Neural cell (in vitro differentiated cells): ENCODE results near the gene KCTD16. TPM values are rescaled to one million over a fixed set of nuclear protein-coding genes. Genes with fewer than 3 reads are reported as not detected.

Experiments
- H2AFZ ChIP-seq: fragments of 200-600, 300-800 bp; sonication (generic), shearing (Covaris generic); 2 replicates; pipeline ENCODE4 v1.6.0; 2014; ENCODE audit warnings: low read depth, mild to moderate bottlenecking, antibody characterized with exemption, low read length, moderate library complexity
- H3F3A ChIP-seq: fragments of 200-600 bp; shearing (Covaris generic); 2 replicates; pipeline ENCODE4 v1.6.1; 2016; ENCODE audit warnings: mild to moderate bottlenecking, moderate library complexity, mixed read lengths, antibody characterized with exemption, low read length; ENCODE audit not compliant: insufficient read depth, poor library complexity, severe bottlenecking
- H3K27ac ChIP-seq: fragments of 200-600, 300-800 bp; sonication (generic), shearing (Covaris generic); 2 replicates; pipeline ENCODE4 v1.5.1; 2014; ENCODE audit warnings: mild to moderate bottlenecking, low read length, moderate library complexity
- H3K27me3 ChIP-seq: fragments of 300-800, 200-600 bp; sonication (generic), shearing (Covaris generic); 2 replicates; pipeline ENCODE4 v1.6.0; 2014; ENCODE audit warnings: mild to moderate bottlenecking, low read depth, low read length, moderate library complexity; ENCODE audit not compliant: insufficient read depth
- H3K36me3 ChIP-seq: fragments of 300-800, 200-600 bp; sonication (generic), shearing (Covaris generic); 2 replicates; pipeline ENCODE4 v1.5.1; 2014; ENCODE audit warnings: mild to moderate bottlenecking, antibody characterized with exemption, low read length, moderate library complexity; ENCODE audit not compliant: insufficient read depth
- H3K4me2 ChIP-seq: fragments of 300-800, 200-600 bp; sonication (generic), shearing (Covaris generic); 2 replicates; pipeline ENCODE4 v1.6.0; 2014; ENCODE audit warnings: mild to moderate bottlenecking, low read length
- H3K4me3 ChIP-seq: fragments of 300-800, 200-600 bp; sonication (generic), shearing (Covaris generic); 2 replicates; pipeline ENCODE4 v1.5.1; 2014; ENCODE audit warnings: mild to moderate bottlenecking, low read length, moderate library complexity
- H3K79me2 ChIP-seq: fragments of 200-600 bp; shearing (Covaris generic); replicated peaks from 2 replicates; pipeline ENCODE4 v1.6.0; 2014; ENCODE audit warnings: mild to moderate bottlenecking, low read length, moderate library complexity; ENCODE audit not compliant: insufficient read depth
- H3K9ac ChIP-seq: fragments of 300-800, 200-600 bp; sonication (generic), shearing (Covaris generic); 2 replicates; pipeline ENCODE4 v1.6.1; 2016; ENCODE audit warnings: mild to moderate bottlenecking, low read length, mixed read lengths
- H3K9me2 ChIP-seq: fragments of 200-600 bp; shearing (Covaris generic); 2 replicates; pipeline ENCODE4 v1.6.1; 2016; ENCODE audit warnings: mild to moderate bottlenecking, low read length, mixed read lengths; ENCODE audit not compliant: insufficient read depth
- H3K9me3 ChIP-seq: fragments of 200-600, 300-800 bp; sonication (generic), shearing (Covaris generic); 2 replicates; pipeline ENCODE4 v1.6.1; 2016; ENCODE audit warnings: mild to moderate bottlenecking, mixed run types, low read length, moderate library complexity, mixed read lengths
- H4K20me1 ChIP-seq: fragments of 200-600 bp; shearing (Covaris generic); 2 replicates; pipeline ENCODE4 v1.6.1; 2016; ENCODE audit warnings: mild to moderate bottlenecking, mixed run types; ENCODE audit not compliant: insufficient read depth
- EP300 ChIP-seq: fragments of 450-650 bp; conservative IDR thresholded peaks from 2 replicates; pipeline ENCODE4 v1.6.1; 2014; ENCODE audit warnings: antibody characterized with exemption, mild to moderate bottlenecking, moderate library complexity; ENCODE audit not compliant: poor library complexity, severe bottlenecking
- EZH2 ChIP-seq: fragments of 200-600, 300-800 bp; shearing (Covaris generic), sonication (generic); IDR thresholded peaks from 2 replicates; pipeline ENCODE4 v1.6.1; 2014; ENCODE audit warnings: antibody characterized with exemption, low read length, borderline replicate concordance, mild to moderate bottlenecking; ENCODE audit not compliant: insufficient read depth, poor library complexity, severe bottlenecking
- MXI1 ChIP-seq: fragments of 450-650 bp; conservative IDR thresholded peaks from 2 replicates; pipeline ENCODE4 v1.6.1; 2014; ENCODE audit warnings: antibody characterized with exemption, mild to moderate bottlenecking; ENCODE audit not compliant: poor library complexity, severe bottlenecking
- POLR2AphosphoS5 ChIP-seq: IDR thresholded peaks from 2 replicates; pipeline ENCODE4 v1.6.1; 2012
- RAD21 ChIP-seq: fragments of 450-650 bp; conservative IDR thresholded peaks from 2 replicates; pipeline ENCODE4 v1.6.1; 2014; ENCODE audit warnings: antibody characterized with exemption, mild to moderate bottlenecking, moderate library complexity
- SMC3 ChIP-seq: fragments of 450-650 bp; conservative IDR thresholded peaks from 2 replicates; pipeline ENCODE4 v1.6.1; 2014; ENCODE audit warnings: antibody characterized with exemption, mild to moderate bottlenecking, moderate library complexity; ENCODE audit not compliant: poor library complexity
- TAF1 ChIP-seq: IDR thresholded peaks from 2 replicates; pipeline ENCODE4 v1.6.1; 2012; ENCODE audit warnings: low read depth
- polyA plus RNA-seq: library from polyadenylated mRNA; depleted of rRNA; stranded (reverse); fragments of >200 nt; gene quantifications from 2 replicates; pipeline ENCODE4 v1.2.3, GENCODE V29; 2014
- TF ChIP-seq, protein P1 (sequence below): fragments of 450-650 bp; IDR thresholded peaks from 2 replicates; pipeline ENCODE4 v1.5.1; 2014; ENCODE audit warnings: antibody characterized with exemption, mild to moderate bottlenecking, moderate library complexity; ENCODE audit not compliant: poor library complexity, severe bottlenecking
- TF ChIP-seq, protein P2 (sequence below): IDR thresholded peaks from 2 replicates; pipeline ENCODE4 v1.6.1; 2012; ENCODE audit warnings: borderline replicate concordance

The KCTD16 gene
- polyA plus RNA-seq, 1 donor from 2014 or later, result 7.1 TPM

DNA sequence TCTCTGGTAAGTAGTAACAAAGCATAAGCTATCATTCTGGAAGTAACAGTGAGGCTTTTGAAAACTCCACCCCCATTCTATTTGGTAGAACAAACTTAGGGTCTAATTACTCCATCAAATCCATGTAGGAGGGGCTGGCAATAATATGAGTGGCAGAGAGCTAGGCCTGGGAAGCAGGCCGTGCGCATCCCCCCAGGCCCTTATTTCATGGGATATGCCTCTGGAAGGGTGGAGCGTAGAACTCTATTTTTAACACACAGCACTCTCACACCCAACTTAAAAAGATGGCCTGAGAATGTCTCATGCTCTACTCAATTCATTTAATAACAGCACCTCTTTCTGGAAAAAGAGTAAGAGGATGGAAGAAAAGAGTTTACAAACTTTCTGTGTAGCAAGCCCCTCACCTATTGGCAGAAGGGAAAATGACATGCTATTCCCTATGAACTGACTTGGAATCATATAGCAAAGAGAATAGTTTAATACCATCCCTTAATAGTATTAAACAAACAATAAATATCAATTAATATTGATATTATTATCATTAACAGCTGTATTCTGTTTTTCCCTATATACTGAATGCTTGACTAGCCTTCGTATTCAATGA lies 233.2 kb downstream of the KCTD16 start:
- Histone ChIP-seq H3K9me3 (no peaks in the 10 kb centered on the region), H3K79me2 (no peaks in the 10 kb centered on the region), H2AFZ (no peak overlapping the region), H3K4me3 (no peak overlapping the region), H3K9ac (no peak overlapping the region), H3K4me2 (no peak overlapping the region), H3K27me3 (no peaks in the 10 kb centered on the region), H4K20me1 (no peaks in the 10 kb centered on the region), H3F3A (no peaks in the 10 kb centered on the region), H3K36me3 (no peaks in the 10 kb centered on the region), H3K27ac (no peak overlapping the region), H3K9me2 (no peaks in the 10 kb centered on the region)
- TF ChIP-seq TAF1 (no peak), MXI1 (no peak), EP300 (no peak)
- TF ChIP-seq, protein P1, sequence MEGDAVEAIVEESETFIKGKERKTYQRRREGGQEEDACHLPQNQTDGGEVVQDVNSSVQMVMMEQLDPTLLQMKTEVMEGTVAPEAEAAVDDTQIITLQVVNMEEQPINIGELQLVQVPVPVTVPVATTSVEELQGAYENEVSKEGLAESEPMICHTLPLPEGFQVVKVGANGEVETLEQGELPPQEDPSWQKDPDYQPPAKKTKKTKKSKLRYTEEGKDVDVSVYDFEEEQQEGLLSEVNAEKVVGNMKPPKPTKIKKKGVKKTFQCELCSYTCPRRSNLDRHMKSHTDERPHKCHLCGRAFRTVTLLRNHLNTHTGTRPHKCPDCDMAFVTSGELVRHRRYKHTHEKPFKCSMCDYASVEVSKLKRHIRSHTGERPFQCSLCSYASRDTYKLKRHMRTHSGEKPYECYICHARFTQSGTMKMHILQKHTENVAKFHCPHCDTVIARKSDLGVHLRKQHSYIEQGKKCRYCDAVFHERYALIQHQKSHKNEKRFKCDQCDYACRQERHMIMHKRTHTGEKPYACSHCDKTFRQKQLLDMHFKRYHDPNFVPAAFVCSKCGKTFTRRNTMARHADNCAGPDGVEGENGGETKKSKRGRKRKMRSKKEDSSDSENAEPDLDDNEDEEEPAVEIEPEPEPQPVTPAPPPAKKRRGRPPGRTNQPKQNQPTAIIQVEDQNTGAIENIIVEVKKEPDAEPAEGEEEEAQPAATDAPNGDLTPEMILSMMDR, result no peak

DNA sequence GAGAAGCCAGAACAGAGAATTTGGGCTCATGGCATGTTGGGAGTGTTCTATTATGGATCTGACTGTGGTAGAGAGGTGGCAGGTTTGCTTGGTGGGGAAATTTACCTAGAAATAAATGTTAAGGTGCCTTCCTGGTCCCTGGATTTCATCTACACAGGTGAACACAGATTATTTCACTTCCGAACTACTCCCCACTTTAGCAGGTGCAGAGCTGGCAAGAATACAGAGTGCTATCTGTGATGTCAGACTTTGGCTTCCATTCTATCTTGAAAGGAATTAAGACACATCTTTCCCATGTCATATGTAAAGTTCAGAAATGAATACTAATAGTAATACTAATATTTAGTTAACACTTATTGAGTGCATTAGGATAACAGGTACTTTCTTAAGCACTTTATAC lies 234.0 kb downstream of the KCTD16 start:
- no peaks in the 10 kb centered on the region for H3K9me3 ChIP-seq
- H3K79me2 ChIP-seq, result no peaks in the 10 kb centered on the region
- H4K20me1 ChIP-seq, result no peaks in the 10 kb centered on the region
- H3K9me2 ChIP-seq, result no peaks in the 10 kb centered on the region
- H3K4me3 ChIP-seq, result no peak overlapping the region
- TF ChIP-seq SMC3 (no peak), EP300 (no peak), EZH2 (no peak), POLR2AphosphoS5 (no peak), MXI1 (no peak), TAF1 (no peak), RAD21 (no peak)
- TF ChIP-seq, protein P2, sequence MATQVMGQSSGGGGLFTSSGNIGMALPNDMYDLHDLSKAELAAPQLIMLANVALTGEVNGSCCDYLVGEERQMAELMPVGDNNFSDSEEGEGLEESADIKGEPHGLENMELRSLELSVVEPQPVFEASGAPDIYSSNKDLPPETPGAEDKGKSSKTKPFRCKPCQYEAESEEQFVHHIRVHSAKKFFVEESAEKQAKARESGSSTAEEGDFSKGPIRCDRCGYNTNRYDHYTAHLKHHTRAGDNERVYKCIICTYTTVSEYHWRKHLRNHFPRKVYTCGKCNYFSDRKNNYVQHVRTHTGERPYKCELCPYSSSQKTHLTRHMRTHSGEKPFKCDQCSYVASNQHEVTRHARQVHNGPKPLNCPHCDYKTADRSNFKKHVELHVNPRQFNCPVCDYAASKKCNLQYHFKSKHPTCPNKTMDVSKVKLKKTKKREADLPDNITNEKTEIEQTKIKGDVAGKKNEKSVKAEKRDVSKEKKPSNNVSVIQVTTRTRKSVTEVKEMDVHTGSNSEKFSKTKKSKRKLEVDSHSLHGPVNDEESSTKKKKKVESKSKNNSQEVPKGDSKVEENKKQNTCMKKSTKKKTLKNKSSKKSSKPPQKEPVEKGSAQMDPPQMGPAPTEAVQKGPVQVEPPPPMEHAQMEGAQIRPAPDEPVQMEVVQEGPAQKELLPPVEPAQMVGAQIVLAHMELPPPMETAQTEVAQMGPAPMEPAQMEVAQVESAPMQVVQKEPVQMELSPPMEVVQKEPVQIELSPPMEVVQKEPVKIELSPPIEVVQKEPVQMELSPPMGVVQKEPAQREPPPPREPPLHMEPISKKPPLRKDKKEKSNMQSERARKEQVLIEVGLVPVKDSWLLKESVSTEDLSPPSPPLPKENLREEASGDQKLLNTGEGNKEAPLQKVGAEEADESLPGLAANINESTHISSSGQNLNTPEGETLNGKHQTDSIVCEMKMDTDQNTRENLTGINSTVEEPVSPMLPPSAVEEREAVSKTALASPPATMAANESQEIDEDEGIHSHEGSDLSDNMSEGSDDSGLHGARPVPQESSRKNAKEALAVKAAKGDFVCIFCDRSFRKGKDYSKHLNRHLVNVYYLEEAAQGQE, result no peak
- TF ChIP-seq, protein P1, result no peak
- H3F3A ChIP-seq, result no peaks in the 10 kb centered on the region
- no peaks in the 10 kb centered on the region for H3K27me3 ChIP-seq
- H3K9ac ChIP-seq, result no peak overlapping the region
- no peak overlapping the region for H3K4me2 ChIP-seq
- no peak overlapping the region for H2AFZ ChIP-seq
- H3K36me3 ChIP-seq, result no peaks in the 10 kb centered on the region
- no peak overlapping the region for H3K27ac ChIP-seq
